Omental fat pad (tissue), 4 donors: ENCODE measurements around the gene GTF3C4. TPM values are rescaled to one million over a fixed set of nuclear protein-coding genes. Genes with fewer than 3 reads are reported as not detected.
A peak's percentile ranks its signal among the peaks of the same experiment; 100 is the strongest.

Experiments
- ATAC-seq: fragments of 150-250 bp; one replicate; pipeline ENCODE4 v1.9.1; 2016; ENCODE audit warnings: mild to moderate bottlenecking, moderate library complexity; ENCODE audit not compliant: low FRiP score
- DNase-seq: peaks from one replicate; pipeline ENCODE4 v3.0.0-alpha.2; 2019; ENCODE audit warnings: low spot score
- CTCF ChIP-seq, 3 donors: fragments of 450-650 bp; IDR thresholded peaks; one replicate each; pipeline ENCODE4 v1.5.1; 2016 to 2017; ENCODE audit warnings: antibody characterized with exemption in 3 of 3, mild to moderate bottlenecking in 3 of 3, moderate library complexity in 2 of 3
- total RNA-seq, 4 donors: library from RNA; depleted of rRNA; stranded (reverse); fragments of >200 nt; gene quantifications; one replicate each; pipeline ENCODE4 v1.1.0, GENCODE V29; 2016

Gene GTF3C4
- total RNA-seq, 4 donors from 2014 or later: 7.2 to 19.2 (median 10.0) TPM

GRCh38 chr9:132662152-132662945, 7.9 kb upstream of the GTF3C4 start:
- TF ChIP-seq CTCF (IDR thresholded peaks at IDR 0.05): no peak
- ATAC-seq (no peak), DNase-seq (no peak)

- ATAC-seq (no peak), DNase-seq (no peak)
- no peak for TF ChIP-seq CTCF (IDR thresholded peaks at IDR 0.05)
Measured at GRCh38 chr9:132663117-132663516, 7.1 kb upstream of the GTF3C4 start.

- no peak for ATAC-seq
- no peak for TF ChIP-seq CTCF (IDR thresholded peaks at IDR 0.05)
Measured at GRCh38 chr9:132663851-132664250, 6.4 kb upstream of the GTF3C4 start.

GRCh38 chr9:132669319-132669697, 956 bp upstream of the GTF3C4 start:
- no peak for DNase-seq
- TF ChIP-seq CTCF (IDR thresholded peaks at IDR 0.05): no peak
- peak; percentile 66 for ATAC-seq

More at GRCh38 chr9:132663851-132664250, 6.4 kb upstream of the GTF3C4 start:
- no peak for DNase-seq

GRCh38 chr9:132669698-132670456, 387 bp upstream of the GTF3C4 start, which contains the start of gene DDX31:
Gene DDX31, minus strand, starts transcription at chr9:132669983. Its CDS starts 49 bp downstream, at chr9:132669934.
- TF ChIP-seq CTCF (IDR thresholded peaks at IDR 0.05): no peak
- ATAC-seq: peak; percentile 93
- peak; percentile 83 for DNase-seq

- TF ChIP-seq CTCF (IDR thresholded peaks at IDR 0.05): no peak
- no peak for DNase-seq
- ATAC-seq: no peak
Measured at GRCh38 chr9:132671620-132672412, 1.6 kb downstream of the GTF3C4 start.
